ENCODE measurements around the gene SPEM1. TPM values are rescaled to one million over a fixed set of nuclear protein-coding genes. Genes with fewer than 3 reads are reported as not detected.

SPEM1 gene
- total and polyA plus RNA-seq, 2 of the 13 experiments (the other 11 are each of a cell fraction or from before 2014, with no cell fraction given) = not detected

DNA sequence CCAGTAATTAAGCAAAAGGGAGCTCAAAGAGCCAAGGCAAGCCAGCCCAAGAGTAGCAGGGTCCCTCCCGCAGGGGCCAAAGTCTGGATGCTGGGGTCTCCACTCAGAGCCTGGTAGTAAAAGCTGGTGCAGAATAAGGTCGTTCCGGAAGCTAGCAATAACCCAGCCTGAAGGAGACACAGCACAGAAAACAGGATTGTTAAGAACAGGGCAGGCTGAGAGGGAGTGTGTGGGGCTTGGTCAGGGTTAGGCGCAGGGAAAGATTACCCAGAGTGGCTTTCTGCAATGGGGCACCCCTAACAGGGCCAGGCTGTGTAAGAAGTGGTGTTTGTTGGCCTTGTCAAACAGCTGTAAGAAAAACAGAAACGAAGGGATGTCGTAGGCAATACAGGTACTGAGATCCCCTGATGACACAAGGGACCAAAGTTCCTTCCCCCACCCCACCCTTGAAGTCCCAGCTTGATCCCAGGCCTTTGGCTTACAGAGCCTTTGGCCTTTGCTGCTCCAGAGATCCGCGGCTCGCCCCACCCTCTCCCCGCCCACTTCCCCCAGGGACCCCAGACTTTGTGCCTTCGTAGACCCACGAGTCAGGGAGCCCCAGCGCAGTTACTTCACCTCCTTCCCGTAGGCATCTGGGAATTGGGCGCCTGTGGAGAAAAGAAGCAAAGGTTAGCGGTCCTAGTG, 16.9 kb upstream of the SPEM1 start (continued):
- TF ChIP-seq, protein P1, sequence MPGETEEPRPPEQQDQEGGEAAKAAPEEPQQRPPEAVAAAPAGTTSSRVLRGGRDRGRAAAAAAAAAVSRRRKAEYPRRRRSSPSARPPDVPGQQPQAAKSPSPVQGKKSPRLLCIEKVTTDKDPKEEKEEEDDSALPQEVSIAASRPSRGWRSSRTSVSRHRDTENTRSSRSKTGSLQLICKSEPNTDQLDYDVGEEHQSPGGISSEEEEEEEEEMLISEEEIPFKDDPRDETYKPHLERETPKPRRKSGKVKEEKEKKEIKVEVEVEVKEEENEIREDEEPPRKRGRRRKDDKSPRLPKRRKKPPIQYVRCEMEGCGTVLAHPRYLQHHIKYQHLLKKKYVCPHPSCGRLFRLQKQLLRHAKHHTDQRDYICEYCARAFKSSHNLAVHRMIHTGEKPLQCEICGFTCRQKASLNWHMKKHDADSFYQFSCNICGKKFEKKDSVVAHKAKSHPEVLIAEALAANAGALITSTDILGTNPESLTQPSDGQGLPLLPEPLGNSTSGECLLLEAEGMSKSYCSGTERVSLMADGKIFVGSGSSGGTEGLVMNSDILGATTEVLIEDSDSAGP (CRISPR knock-in tag; IDR thresholded peaks at IDR 0.05; ENCODE audit: borderline replicate concordance) = no peak
- TF ChIP-seq, protein P2, sequence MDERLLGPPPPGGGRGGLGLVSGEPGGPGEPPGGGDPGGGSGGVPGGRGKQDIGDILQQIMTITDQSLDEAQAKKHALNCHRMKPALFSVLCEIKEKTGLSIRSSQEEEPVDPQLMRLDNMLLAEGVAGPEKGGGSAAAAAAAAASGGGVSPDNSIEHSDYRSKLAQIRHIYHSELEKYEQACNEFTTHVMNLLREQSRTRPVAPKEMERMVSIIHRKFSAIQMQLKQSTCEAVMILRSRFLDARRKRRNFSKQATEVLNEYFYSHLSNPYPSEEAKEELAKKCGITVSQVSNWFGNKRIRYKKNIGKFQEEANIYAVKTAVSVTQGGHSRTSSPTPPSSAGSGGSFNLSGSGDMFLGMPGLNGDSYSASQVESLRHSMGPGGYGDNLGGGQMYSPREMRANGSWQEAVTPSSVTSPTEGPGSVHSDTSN (CRISPR knock-in tag; IDR thresholded peaks at IDR 0.05) = no peak
- TF ChIP-seq PCBP2 (optimal IDR thresholded peaks at IDR 0.05; ENCODE audit: low read depth, low read length, poor library complexity, severe bottlenecking) = no peak
- TF ChIP-seq SIX4 (CRISPR knock-in tag; IDR thresholded peaks at IDR 0.05) = no peak; the same call in 1 of the 2 replicates
- no peak for TF ChIP-seq REST (IDR thresholded peaks at IDR 0.05; ENCODE audit: borderline replicate concordance in 1 of 2, low read depth in 1 of 2, low read length in 2 of 2)
- TF ChIP-seq TBL1XR1 (IDR thresholded peaks at IDR 0.05; ENCODE audit: borderline replicate concordance, low read length, partially characterized antibody) = no peak
- TF ChIP-seq, protein P3, sequence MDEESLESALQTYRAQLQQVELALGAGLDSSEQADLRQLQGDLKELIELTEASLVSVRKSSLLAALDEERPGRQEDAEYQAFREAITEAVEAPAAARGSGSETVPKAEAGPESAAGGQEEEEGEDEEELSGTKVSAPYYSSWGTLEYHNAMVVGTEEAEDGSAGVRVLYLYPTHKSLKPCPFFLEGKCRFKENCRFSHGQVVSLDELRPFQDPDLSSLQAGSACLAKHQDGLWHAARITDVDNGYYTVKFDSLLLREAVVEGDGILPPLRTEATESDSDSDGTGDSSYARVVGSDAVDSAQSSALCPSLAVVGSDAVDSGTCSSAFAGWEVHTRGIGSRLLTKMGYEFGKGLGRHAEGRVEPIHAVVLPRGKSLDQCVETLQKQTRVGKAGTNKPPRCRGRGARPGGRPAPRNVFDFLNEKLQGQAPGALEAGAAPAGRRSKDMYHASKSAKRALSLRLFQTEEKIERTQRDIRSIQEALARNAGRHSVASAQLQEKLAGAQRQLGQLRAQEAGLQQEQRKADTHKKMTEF (CRISPR knock-in tag; IDR thresholded peaks at IDR 0.05) = no peak
- TF ChIP-seq ZFP37 (CRISPR knock-in tag; IDR thresholded peaks at IDR 0.05; ENCODE audit: borderline replicate concordance) = no peak
- no peak for TF ChIP-seq NKX3-1 (CRISPR knock-in tag; IDR thresholded peaks at IDR 0.05)
- peak; percentile 28; the same call in 1 of the 2 replicates for TF ChIP-seq ZBTB3 (CRISPR knock-in tag; IDR thresholded peaks at IDR 0.05; ENCODE audit: borderline replicate concordance, low read depth)
- TF ChIP-seq YY1 (IDR thresholded peaks at IDR 0.05; ENCODE audit: insufficient read depth, insufficient replicate concordance, low read depth, low read length) = no peak
- TF ChIP-seq HMG20A (CRISPR knock-in tag; IDR thresholded peaks at IDR 0.05; ENCODE audit: borderline replicate concordance) = peak; percentile 17; the same call in 1 of the 2 replicates
- TF ChIP-seq ZNF639 (CRISPR knock-in tag; conservative IDR thresholded peaks at IDR 0.05) = no peak
- no peak for TF ChIP-seq THYN1 (CRISPR knock-in tag; IDR thresholded peaks at IDR 0.05; ENCODE audit: borderline replicate concordance, low read depth)
- no peak for TF ChIP-seq HNF1B (CRISPR knock-in tag; IDR thresholded peaks at IDR 0.05)
